HEK293 (cell line): Measurements from ENCODE around the gene BCL7C.

Experiments
- SALL2 ChIP-seq: fragments of 450-650 bp; formaldehyde crosslinking; IDR thresholded peaks from 2 replicates; pipeline ENCODE4 v1.5.0; 2017; ENCODE audit warnings: missing biosample characterization, mild to moderate bottlenecking, missing genetic modification characterization, borderline replicate concordance
- ZNF133 ChIP-seq: fragments of 450-650 bp; formaldehyde crosslinking; IDR thresholded peaks from 2 replicates; pipeline ENCODE4 v1.5.1; 2016; ENCODE audit warnings: missing biosample characterization, missing genetic modification characterization
- TF ChIP-seq, protein P1 (sequence below): fragments of 450-650 bp; formaldehyde crosslinking; IDR thresholded peaks from 2 replicates; pipeline ENCODE4 v1.5.1; 2016; ENCODE audit warnings: missing biosample characterization, missing genetic modification characterization

DNA sequence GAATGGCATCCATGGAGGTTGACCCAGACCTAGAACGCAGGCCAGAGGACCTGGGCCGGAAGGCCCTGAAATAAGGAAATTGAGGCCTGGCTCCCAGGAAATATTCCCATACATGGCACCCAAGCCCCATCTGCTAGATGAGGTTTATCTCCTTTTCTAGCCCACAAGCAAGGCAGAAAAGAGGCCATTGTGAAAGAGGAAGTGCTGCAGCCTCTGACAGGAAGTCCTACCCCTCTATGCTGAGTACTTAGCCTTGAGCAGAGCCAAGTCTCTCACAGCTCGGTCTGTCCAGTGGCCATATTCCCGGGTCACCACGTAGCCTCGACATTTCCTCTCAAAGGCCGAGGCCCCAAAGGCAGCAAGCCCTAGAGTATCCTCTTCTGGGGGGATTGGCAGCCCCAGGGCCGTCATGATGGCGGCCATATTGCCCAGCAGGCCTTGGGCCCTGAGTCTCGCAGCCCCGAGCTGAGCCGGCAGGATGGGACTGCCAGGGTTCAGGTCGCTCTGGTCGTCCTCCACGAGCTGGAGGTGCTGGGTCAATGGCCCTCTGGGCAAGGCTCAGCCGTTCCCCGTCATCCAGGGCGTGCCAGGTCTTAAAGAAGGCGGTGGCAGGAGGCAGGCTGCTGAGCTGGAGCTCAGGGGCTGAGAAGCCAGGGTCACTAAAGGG, 10.4 kb upstream of the BCL7C start:
- TF ChIP-seq SALL2 (tag by site-specific recombination) (no peak), ZNF133 (no peak)
- TF ChIP-seq, protein P1, sequence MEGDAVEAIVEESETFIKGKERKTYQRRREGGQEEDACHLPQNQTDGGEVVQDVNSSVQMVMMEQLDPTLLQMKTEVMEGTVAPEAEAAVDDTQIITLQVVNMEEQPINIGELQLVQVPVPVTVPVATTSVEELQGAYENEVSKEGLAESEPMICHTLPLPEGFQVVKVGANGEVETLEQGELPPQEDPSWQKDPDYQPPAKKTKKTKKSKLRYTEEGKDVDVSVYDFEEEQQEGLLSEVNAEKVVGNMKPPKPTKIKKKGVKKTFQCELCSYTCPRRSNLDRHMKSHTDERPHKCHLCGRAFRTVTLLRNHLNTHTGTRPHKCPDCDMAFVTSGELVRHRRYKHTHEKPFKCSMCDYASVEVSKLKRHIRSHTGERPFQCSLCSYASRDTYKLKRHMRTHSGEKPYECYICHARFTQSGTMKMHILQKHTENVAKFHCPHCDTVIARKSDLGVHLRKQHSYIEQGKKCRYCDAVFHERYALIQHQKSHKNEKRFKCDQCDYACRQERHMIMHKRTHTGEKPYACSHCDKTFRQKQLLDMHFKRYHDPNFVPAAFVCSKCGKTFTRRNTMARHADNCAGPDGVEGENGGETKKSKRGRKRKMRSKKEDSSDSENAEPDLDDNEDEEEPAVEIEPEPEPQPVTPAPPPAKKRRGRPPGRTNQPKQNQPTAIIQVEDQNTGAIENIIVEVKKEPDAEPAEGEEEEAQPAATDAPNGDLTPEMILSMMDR (tag by site-specific recombination), result no peak
